ENCODE data around the gene PLCXD3. TPM values are rescaled to one million over a fixed set of nuclear protein-coding genes. Genes with fewer than 3 reads are reported as not detected.

Gene PLCXD3
- total RNA-seq, 2 donors from 2014 or later, result not detected

DNA sequence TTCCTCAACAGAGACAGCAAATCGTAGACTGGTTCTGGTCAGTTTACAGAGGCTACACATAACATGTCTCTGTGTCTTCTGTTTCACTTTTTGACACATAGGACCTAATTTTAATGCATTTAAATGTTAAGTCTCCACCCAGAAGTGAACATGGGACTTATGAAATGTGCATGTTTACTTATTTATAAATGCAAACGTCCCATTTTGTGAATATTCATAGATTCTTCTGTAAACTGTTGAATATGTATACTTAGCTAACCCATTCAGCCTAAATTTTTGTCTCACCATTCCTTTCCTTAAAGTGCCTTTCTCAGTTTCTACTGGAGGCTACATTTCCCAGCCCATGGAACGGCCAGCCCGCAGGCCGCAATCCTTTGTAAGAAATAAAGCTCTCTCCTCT lies 137.2 kb downstream of the PLCXD3 start:
- H3K9me3 Mint-ChIP-seq, result peaks cover 13% of the 10 kb centered on the region
- no peak overlapping the region for H3K4me3 Mint-ChIP-seq
- no peaks in the 10 kb centered on the region for H3K27me3 Mint-ChIP-seq
- peaks cover 4% of the 10 kb centered on the region for H3K36me3 Mint-ChIP-seq
- H3K27ac Mint-ChIP-seq, result no peak overlapping the region
- ATAC-seq (no peak), DNase-seq (ENCODE audit: low spot score) (no peak)
- H3K4me1 Mint-ChIP-seq (ENCODE audit: low read depth in 2 of 2), result no peaks in the 10 kb centered on the region

DNA sequence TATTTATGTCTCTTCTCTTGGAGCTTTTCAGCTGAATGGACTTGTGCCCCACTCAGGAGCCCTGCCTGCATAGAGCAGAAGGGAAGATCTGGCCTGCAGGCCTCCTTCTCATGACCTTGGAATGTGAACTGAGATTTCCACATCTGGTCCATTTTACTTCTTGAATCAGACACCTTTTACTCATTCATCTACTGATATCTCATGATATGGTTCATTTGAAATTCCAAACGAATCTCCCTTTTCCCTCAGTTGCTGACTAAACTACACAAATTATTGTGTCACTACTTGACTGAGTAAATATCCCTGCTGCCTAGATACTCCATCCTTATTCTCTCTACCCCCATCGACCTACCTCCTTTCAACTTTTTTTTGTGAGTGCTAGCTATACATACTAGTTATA lies 138.7 kb downstream of the PLCXD3 start:
- no peak for ATAC-seq
- Mint-ChIP-seq H3K4me1 (ENCODE audit: low read depth in 2 of 2) (no peaks in the 10 kb centered on the region), H3K9me3 (peaks cover 12% of the 10 kb centered on the region), H3K27ac (no peak overlapping the region), H3K27me3 (no peaks in the 10 kb centered on the region), H3K4me3 (no peak overlapping the region), H3K36me3 (peaks cover 4% of the 10 kb centered on the region)
- no peak for DNase-seq (ENCODE audit: low spot score)

DNA sequence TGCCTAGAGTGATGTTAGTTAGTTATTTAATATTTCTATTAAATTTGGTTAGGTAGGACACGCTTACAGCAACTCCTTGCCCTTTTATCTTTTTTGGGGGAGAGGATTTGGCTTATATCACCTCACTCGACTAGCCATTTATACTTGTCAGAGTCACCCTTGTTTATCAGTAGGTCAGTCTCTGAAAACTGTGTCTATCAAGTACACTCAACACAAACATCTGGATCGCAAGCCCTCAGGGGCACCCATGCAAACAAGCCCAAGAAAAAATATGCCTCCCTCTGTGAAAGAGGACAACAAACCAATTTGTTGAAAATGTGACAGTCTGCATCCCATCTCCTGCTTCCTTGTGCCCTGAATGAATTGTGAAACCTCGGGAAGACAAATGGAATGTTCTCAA lies 139.9 kb downstream of the PLCXD3 start:
- Mint-ChIP-seq H3K27me3 (no peaks in the 10 kb centered on the region), H3K36me3 (peaks cover 4% of the 10 kb centered on the region), H3K9me3 (peaks cover 6% of the 10 kb centered on the region), H3K27ac (no peak overlapping the region), H3K4me3 (no peak overlapping the region), H3K4me1 (ENCODE audit: low read depth in 2 of 2) (no peaks in the 10 kb centered on the region)
- DNase-seq (ENCODE audit: low spot score), result no peak
- no peak for ATAC-seq

DNA sequence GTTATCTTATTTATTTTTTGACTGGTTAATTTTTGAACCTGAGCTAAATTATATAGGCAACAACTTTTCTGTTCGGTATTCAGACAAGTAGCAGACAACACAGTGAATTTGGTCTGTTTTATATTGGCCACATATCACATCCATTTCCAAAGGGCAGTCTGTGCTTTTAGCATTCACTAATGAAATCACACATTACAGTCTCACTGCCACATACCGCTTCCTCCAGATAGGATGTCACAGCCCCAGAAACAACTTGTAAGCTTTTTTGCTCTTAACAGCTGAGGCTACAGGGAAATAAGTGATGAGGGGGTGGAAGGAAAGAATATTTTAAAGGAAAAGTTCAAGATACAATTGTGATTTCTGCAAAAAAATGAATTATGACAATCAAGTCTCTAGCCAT lies 140.6 kb downstream of the PLCXD3 start:
- no peak for ATAC-seq
- DNase-seq (ENCODE audit: low spot score), result no peak
- Mint-ChIP-seq H3K4me1 (ENCODE audit: low read depth in 2 of 2) (no peaks in the 10 kb centered on the region), H3K27me3 (no peaks in the 10 kb centered on the region), H3K4me3 (no peak overlapping the region), H3K36me3 (peaks cover 4% of the 10 kb centered on the region), H3K27ac (no peak overlapping the region), H3K9me3 (peaks cover 6% of the 10 kb centered on the region)

DNA sequence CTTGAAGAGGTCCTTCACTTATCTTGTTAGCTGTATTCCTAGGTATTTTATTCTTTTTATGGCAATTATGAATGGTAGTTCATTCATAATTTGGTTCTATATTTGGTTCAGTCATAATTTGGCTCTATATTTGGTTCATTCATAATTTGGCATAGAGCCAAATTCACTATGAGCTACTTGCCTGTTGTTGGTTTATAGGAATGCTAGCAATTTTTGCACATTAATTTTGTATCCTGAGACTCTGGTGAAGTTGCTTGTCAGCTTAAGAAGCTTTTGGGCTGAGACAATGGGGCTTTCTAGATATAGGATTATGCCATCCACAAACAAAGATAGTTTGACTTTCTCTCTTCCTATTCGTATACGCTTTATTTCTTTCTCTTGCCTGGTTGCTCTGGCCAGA lies 142.2 kb downstream of the PLCXD3 start:
- no peak for DNase-seq (ENCODE audit: low spot score)
- Mint-ChIP-seq H3K27ac (no peak overlapping the region), H3K9me3 (peaks cover 3% of the 10 kb centered on the region), H3K4me1 (ENCODE audit: low read depth in 2 of 2) (no peaks in the 10 kb centered on the region), H3K4me3 (no peak overlapping the region), H3K27me3 (no peaks in the 10 kb centered on the region), H3K36me3 (no peaks in the 10 kb centered on the region)
- ATAC-seq, result no peak

DNA sequence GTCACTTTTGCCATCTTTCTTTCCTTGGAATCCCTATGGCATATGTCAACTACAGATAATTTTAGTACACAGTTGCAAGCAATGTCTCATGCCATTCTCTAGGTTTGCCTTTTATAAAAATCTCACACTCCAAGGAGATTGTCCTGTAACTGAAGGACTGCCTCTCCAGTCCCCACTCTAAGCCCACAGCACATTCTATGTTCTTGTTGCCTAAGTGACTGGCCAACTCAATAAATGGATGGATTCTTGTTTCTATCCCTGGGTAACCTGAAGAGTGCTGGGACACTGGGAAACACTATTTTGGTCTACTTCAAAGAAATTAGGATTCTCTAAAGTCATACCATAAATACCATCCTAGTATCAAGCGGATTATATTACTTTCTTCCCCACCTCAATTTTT lies 145.0 kb downstream of the PLCXD3 start:
- no peak for ATAC-seq
- Mint-ChIP-seq H3K9me3 (peaks cover 3% of the 10 kb centered on the region), H3K4me3 (no peak overlapping the region), H3K36me3 (no peaks in the 10 kb centered on the region), H3K27me3 (no peaks in the 10 kb centered on the region), H3K27ac (no peak overlapping the region), H3K4me1 (ENCODE audit: low read depth in 2 of 2) (no peaks in the 10 kb centered on the region)
- no peak for DNase-seq (ENCODE audit: low spot score)

DNA sequence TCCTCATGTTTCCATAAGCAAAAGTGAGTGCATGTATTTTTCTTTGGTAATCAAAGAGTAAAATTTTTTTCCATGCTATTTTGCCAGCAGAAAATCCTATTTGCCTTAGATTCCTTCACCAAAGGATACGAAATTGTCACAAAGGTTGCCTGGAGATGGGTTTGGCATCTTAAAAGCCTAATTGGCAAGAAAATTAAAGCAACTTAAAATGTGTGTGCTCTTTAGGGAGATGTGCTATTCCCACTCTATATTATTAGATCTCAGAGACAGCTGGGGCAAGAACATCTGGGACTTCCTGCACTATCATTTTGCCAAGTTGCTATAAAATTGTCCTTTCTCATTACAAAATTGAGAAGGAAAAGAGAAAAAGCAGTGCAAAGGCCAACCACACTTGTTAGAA lies 146.1 kb downstream of the PLCXD3 start:
- Mint-ChIP-seq H3K27ac (no peak overlapping the region), H3K4me1 (ENCODE audit: low read depth in 2 of 2) (no peaks in the 10 kb centered on the region), H3K4me3 (no peak overlapping the region), H3K9me3 (peaks cover 4% of the 10 kb centered on the region), H3K36me3 (no peaks in the 10 kb centered on the region), H3K27me3 (no peaks in the 10 kb centered on the region)
- DNase-seq (ENCODE audit: low spot score) (no peak), ATAC-seq (no peak)

DNA sequence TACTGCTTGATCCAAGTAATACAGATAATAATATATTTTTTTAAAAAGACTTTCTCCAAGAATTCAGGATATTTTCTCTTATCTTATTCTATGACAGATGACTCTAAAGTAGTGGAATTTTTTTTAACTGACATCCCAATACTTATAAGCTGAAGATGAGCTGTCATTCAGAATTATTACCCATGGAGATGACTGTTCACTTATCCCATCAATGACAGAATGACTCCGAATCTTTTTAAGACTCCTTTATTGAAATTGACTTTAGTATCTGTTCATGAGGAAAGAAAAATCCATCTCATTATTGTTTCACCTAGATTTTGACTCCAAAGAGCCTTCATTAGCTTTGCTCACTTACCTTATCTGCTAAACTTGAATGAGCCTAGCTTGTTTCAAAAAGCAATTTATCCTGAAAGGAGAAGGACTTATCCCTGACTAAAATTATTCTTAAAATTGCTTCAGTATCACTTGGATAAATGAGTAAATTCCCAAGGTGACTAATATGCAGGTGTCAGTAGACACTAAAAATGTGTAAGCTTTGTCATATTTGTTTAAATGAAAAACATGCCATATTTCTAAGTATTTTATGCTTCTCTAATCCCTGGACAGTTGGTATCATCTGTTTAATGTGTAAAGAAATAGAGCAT lies 146.9 kb downstream of the PLCXD3 start:
- Mint-ChIP-seq H3K9me3 (peaks cover 5% of the 10 kb centered on the region), H3K4me3 (no peak overlapping the region), H3K27ac (no peak overlapping the region), H3K4me1 (ENCODE audit: low read depth in 2 of 2) (no peaks in the 10 kb centered on the region), H3K36me3 (no peaks in the 10 kb centered on the region), H3K27me3 (no peaks in the 10 kb centered on the region)
- DNase-seq (ENCODE audit: low spot score) (no peak), ATAC-seq (no peak)

DNA sequence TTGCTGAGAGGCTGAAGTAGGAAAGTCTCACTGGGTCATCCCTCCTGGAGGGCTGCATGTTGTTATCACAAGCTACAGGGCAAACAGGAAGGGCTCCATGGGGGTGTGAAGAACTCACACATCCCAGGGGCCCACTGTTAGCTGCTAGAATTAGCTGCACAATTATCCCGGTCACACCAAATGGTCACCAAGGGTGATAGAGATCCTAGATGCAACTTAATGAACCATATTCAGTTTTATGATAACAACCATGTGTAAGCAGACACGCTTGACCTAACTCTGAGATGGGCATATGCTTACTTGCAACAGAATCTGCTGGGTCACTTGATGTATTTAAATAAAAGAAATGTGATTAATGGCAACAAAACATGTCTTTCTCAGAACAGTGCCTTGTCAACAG lies 153.6 kb downstream of the PLCXD3 start:
- peaks cover 18% of the 10 kb centered on the region for H3K9me3 Mint-ChIP-seq
- no peak overlapping the region for H3K27ac Mint-ChIP-seq
- ATAC-seq (no peak), DNase-seq (ENCODE audit: low spot score) (no peak)
- H3K27me3 Mint-ChIP-seq, result no peaks in the 10 kb centered on the region
- no peaks in the 10 kb centered on the region for H3K4me1 Mint-ChIP-seq (ENCODE audit: low read depth in 2 of 2)
- H3K36me3 Mint-ChIP-seq, result no peaks in the 10 kb centered on the region
- no peak overlapping the region for H3K4me3 Mint-ChIP-seq

DNA sequence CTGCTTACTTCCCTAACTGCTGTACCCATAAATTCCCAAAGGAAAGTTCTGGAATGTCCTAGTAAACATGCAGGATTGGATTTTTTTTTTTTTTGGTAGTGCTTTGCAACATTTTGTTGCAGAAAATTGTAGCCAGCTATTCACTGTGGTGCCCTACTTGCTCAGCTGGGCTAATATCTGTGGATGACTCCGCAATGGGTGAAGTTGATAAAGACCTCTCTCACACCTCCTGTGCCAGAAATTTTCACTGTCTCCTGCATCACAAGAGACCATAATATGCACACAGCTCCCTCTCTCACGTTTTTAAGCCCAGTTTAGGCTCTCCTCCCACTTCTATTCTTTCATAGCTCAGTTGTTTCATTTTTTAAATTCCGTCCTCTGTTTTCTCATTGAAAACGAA lies 160.6 kb downstream of the PLCXD3 start:
- Mint-ChIP-seq H3K27me3 (no peaks in the 10 kb centered on the region), H3K27ac (no peak overlapping the region), H3K4me1 (ENCODE audit: low read depth in 2 of 2) (no peaks in the 10 kb centered on the region), H3K36me3 (no peaks in the 10 kb centered on the region), H3K9me3 (peaks cover 13% of the 10 kb centered on the region), H3K4me3 (no peak overlapping the region)
- ATAC-seq, result no peak
- no peak for DNase-seq (ENCODE audit: low spot score)

DNA sequence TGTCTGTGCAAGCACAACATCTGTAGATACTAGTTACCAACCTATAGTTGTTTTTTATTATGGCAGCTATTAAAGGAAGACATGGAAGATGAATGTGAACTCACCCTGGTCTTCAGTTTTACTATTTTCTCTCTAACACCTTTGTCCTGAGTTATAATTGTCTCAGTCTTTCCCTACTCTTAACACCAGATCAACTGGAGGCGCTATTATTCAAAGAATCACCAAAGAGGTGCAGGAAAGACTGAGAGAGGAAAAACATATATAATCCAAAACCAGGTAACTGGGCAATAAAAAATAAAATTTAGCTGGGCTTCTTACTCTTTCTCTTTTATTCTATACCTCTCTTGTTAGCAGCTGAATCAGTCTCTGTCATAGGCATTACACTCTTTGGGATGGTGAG lies 162.8 kb downstream of the PLCXD3 start:
- DNase-seq (ENCODE audit: low spot score) (no peak), ATAC-seq (no peak)
- no peak overlapping the region for H3K27ac Mint-ChIP-seq
- no peaks in the 10 kb centered on the region for H3K4me1 Mint-ChIP-seq (ENCODE audit: low read depth in 2 of 2)
- peaks cover 7% of the 10 kb centered on the region for H3K9me3 Mint-ChIP-seq
- no peaks in the 10 kb centered on the region for H3K36me3 Mint-ChIP-seq
- H3K27me3 Mint-ChIP-seq, result no peaks in the 10 kb centered on the region
- H3K4me3 Mint-ChIP-seq, result no peak overlapping the region

DNA sequence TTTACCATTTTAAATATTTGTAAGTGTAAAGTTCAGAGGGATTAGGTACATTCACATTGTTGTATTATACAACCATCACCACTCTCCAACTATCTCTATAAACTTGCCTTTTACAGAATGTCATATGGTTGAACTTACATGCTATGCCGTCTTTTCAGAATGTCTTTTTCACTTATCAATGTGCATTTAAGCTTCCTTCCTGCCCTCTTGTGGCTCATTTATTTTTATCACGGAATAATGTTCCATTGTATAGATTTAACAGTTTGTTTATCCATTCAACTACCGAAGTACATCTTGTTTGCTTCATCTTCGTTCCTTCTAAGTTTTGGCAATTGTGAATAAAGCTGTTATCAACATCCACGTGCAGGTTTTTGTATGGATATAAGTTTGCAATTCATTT lies 163.8 kb downstream of the PLCXD3 start:
- H3K4me3 Mint-ChIP-seq, result no peak overlapping the region
- DNase-seq (ENCODE audit: low spot score) (no peak), ATAC-seq (no peak)
- H3K27me3 Mint-ChIP-seq, result no peaks in the 10 kb centered on the region
- no peaks in the 10 kb centered on the region for H3K36me3 Mint-ChIP-seq
- H3K9me3 Mint-ChIP-seq, result peaks cover 7% of the 10 kb centered on the region
- no peak overlapping the region for H3K27ac Mint-ChIP-seq
- no peaks in the 10 kb centered on the region for H3K4me1 Mint-ChIP-seq (ENCODE audit: low read depth in 2 of 2)

DNA sequence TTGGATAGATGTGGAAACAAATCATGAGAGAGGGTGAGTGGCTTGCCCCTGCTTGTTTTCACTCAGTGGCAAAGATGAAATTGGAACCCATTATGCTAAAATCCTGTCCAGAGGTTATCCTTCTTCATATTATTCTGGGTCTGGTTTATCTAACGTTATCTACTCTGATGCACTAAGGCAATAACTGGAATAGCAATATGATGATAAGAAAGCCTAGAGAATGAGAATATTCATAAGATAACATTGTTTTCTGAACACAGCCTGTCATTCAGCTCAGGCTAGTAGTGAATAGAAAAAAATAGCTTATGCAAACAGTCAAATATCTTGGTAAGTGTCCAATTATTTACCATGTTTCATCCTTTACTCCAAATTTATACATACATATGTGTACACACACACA lies 165.1 kb downstream of the PLCXD3 start:
- DNase-seq (ENCODE audit: low spot score), result no peak
- Mint-ChIP-seq H3K4me3 (no peak overlapping the region), H3K27ac (no peak overlapping the region), H3K9me3 (peaks cover 6% of the 10 kb centered on the region), H3K4me1 (ENCODE audit: low read depth in 2 of 2) (no peaks in the 10 kb centered on the region), H3K36me3 (no peaks in the 10 kb centered on the region), H3K27me3 (no peaks in the 10 kb centered on the region)
- ATAC-seq, result no peak

DNA sequence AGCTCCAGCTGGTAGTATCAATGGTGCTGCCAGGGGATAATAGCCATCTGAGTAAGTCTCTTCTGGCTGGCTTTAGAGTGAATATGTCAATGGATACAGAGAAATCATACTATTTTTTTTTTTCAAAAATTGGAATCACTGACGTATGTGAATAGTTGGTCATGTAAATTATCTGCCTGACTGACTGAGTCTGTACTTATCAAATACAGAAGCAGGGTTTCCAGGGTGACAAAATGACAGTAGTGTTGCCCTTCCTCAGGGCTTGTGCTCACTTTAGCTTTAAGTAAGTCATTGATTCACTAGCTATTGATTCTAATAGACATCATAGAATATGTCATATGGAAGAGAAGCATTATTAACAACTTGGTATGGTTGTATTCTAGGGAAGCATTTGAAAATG lies 171.1 kb downstream of the PLCXD3 start:
- DNase-seq (ENCODE audit: low spot score) (no peak), ATAC-seq (no peak)
- no peak overlapping the region for H3K27ac Mint-ChIP-seq
- H3K4me3 Mint-ChIP-seq, result no peak overlapping the region
- H3K27me3 Mint-ChIP-seq, result no peaks in the 10 kb centered on the region
- no peaks in the 10 kb centered on the region for H3K9me3 Mint-ChIP-seq
- H3K36me3 Mint-ChIP-seq, result no peaks in the 10 kb centered on the region
- no peaks in the 10 kb centered on the region for H3K4me1 Mint-ChIP-seq (ENCODE audit: low read depth in 2 of 2)

DNA sequence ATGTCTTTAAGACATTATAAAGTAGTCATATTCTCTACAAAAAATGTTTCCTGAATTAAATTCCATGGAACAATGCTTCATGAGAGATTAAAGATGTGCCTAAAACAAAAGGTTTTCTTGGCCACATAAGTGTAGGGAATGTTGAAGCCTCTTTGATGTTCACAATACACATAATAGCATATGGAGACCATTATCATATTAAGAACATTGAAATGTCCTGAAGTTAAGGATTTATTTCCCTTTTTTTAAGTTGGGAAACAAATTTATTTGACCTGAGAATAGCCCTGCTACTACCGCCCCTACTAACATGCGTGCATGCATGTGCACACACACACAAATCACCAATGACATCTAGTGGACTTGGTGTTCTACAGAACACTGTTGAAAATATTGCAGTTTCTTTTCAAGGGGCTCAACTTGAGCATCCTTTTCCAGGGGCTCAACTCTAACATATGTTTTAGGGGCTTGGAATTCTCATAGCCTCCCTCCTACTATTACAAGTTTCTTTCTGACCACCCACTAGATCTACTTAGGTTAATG lies 172.2 kb downstream of the PLCXD3 start:
- H3K9me3 Mint-ChIP-seq, result no peaks in the 10 kb centered on the region
- no peaks in the 10 kb centered on the region for H3K36me3 Mint-ChIP-seq
- no peak for DNase-seq (ENCODE audit: low spot score)
- no peak overlapping the region for H3K27ac Mint-ChIP-seq
- no peaks in the 10 kb centered on the region for H3K4me1 Mint-ChIP-seq (ENCODE audit: low read depth in 2 of 2)
- no peak overlapping the region for H3K4me3 Mint-ChIP-seq
- H3K27me3 Mint-ChIP-seq, result no peaks in the 10 kb centered on the region
- ATAC-seq, result no peak

Data from natural killer cell treated with Interleukin-12 subunit alpha and Interleukin-12 subunit beta and Interleukin-15 and Interleukin-18, amount 100 ng/mL, for 72 hours (primary cell).